Liver (tissue), 9 donors: Measurements from ENCODE around the gene PDGFC. TPM values are rescaled to one million over a fixed set of nuclear protein-coding genes. Genes with fewer than 3 reads are reported as not detected.

ENCODE experiments used
- DNase-seq: peaks from one replicate; pipeline ENCODE4 v3.0.0-alpha.2; 2017; ENCODE audit warnings: low spot score
- H3K27ac ChIP-seq, 2 donors: one replicate each; pipeline ENCODE4 v1.7.0; 2013; ENCODE audit warnings: inconsistent platforms in 2 of 2, low read length in 2 of 2, control low read depth in 1 of 2, low read depth in 1 of 2, mild to moderate bottlenecking in 1 of 2
- H3K27me3 ChIP-seq, 4 donors: one replicate each; pipeline versions ENCODE4 v1.6.1 to v1.7.0; 2013; ENCODE audit warnings: low read length in 3 of 4, inconsistent platforms in 1 of 4, mild to moderate bottlenecking in 1 of 4, moderate library complexity in 1 of 4; ENCODE audit not compliant: control insufficient read depth in 4 of 4, insufficient read depth in 4 of 4
- H3K36me3 ChIP-seq, 4 donors: one replicate each; pipeline versions ENCODE4 v1.6.1 to v1.7.0; 2013; ENCODE audit warnings: low read length in 3 of 4, mild to moderate bottlenecking in 3 of 4, low read depth in 1 of 4, moderate library complexity in 1 of 4; ENCODE audit not compliant: control insufficient read depth in 4 of 4, insufficient read depth in 3 of 4
- H3K4me1 ChIP-seq, 4 donors: one replicate each; pipeline versions ENCODE4 v1.6.1 to v1.7.0; 2013; ENCODE audit warnings: low read length in 3 of 4, mild to moderate bottlenecking in 3 of 4, moderate library complexity in 1 of 4; ENCODE audit not compliant: control insufficient read depth in 4 of 4, insufficient read depth in 4 of 4
- H3K4me3 ChIP-seq, 3 donors: one replicate each; pipeline versions ENCODE4 v1.6.1 to v1.7.0; 2013; ENCODE audit warnings: low read length in 3 of 3, control low read depth in 1 of 3, low read depth in 1 of 3, mild to moderate bottlenecking in 1 of 3
- H3K9ac ChIP-seq, 2 donors: one replicate each; pipeline ENCODE4 v1.7.0; 2013; ENCODE audit warnings: low read length in 2 of 2, mild to moderate bottlenecking in 2 of 2, moderate library complexity in 2 of 2, control low read depth in 1 of 2, low read depth in 1 of 2
- H3K9me3 ChIP-seq, 4 donors: one replicate each; pipeline versions ENCODE4 v1.6.1 to v1.7.0; 2013; ENCODE audit warnings: low read length in 3 of 4; ENCODE audit not compliant: control insufficient read depth in 4 of 4
- ATF3 ChIP-seq: IDR thresholded peaks from 2 replicates; pipeline ENCODE4 v1.6.1; 2016; ENCODE audit warnings: antibody characterized with exemption
- CTCF ChIP-seq: fragments of 150-350 bp; IDR thresholded peaks from 2 replicates; pipeline ENCODE4 v1.5.1; 2017; ENCODE audit warnings: improper control_type of control experiment, low read depth, low read length; ENCODE audit not compliant: missing input control
- FOXA1 ChIP-seq: IDR thresholded peaks from 2 replicates; pipeline ENCODE4 v1.6.1; 2016; ENCODE audit warnings: antibody characterized with exemption
- FOXA2 ChIP-seq: IDR thresholded peaks from 2 replicates; pipeline ENCODE4 v1.6.1; 2016; ENCODE audit warnings: antibody characterized with exemption
- GABPA ChIP-seq, 2 donors: IDR thresholded peaks in 1 of 2; conservative IDR thresholded peaks in 1 of 2; 2 replicates each; pipeline ENCODE4 v1.6.1; 2016; ENCODE audit warnings: antibody characterized with exemption in 2 of 2, mild to moderate bottlenecking in 1 of 2, moderate library complexity in 1 of 2
- HNF4A ChIP-seq, 2 donors: conservative IDR thresholded peaks; 2 replicates each; pipeline ENCODE4 v1.6.1; 2016; ENCODE audit warnings: antibody characterized with exemption in 2 of 2, mild to moderate bottlenecking in 2 of 2
- HNF4G ChIP-seq: IDR thresholded peaks from 2 replicates; pipeline ENCODE4 v1.6.1; 2016; ENCODE audit warnings: antibody characterized with exemption
- JUND ChIP-seq, 2 donors: IDR thresholded peaks; 2 replicates each; pipeline ENCODE4 v1.6.1; 2016; ENCODE audit warnings: antibody characterized with exemption in 2 of 2
- NR2F2 ChIP-seq: IDR thresholded peaks from 2 replicates; pipeline ENCODE4 v1.6.1; 2016; ENCODE audit warnings: antibody characterized with exemption
- RAD21 ChIP-seq, 2 donors: IDR thresholded peaks; 2 replicates each; pipeline ENCODE4 v1.6.1; 2016; ENCODE audit warnings: antibody characterized with exemption in 2 of 2, mild to moderate bottlenecking in 2 of 2
- REST ChIP-seq: IDR thresholded peaks from 2 replicates; pipeline ENCODE4 v1.6.1; 2016; ENCODE audit warnings: antibody characterized with exemption, mild to moderate bottlenecking
- RXRA ChIP-seq, 2 donors: IDR thresholded peaks; 2 replicates each; pipeline ENCODE4 v1.6.1; 2017 to 2018; ENCODE audit warnings: antibody characterized with exemption in 2 of 2, mild to moderate bottlenecking in 1 of 2
- ZBTB33 ChIP-seq: IDR thresholded peaks from 2 replicates; pipeline ENCODE4 v1.6.1; 2016; ENCODE audit warnings: antibody characterized with exemption
- WGBS: extraction: QIAGEN DNeasy Blood & Tissue Kit; methylation state at CpG from one replicate; pipeline ENCODE4 v1.1.7; 2013; 5-methylcytosine and 5-hydroxymethylcytosine counted together
- polyA plus RNA-seq, 2 donors: library from polyadenylated mRNA; stranded (reverse) in 1 of 2; unstranded in 1 of 2; fragments of 200-250 nt in 1 of 2; fragments of >200 nt in 1 of 2; fragmentation: Nextera tagmentation in 1 of 2; extraction: Ambion mirVana in 1 of 2; gene quantifications; one replicate each; pipeline versions ENCODE4 v1.2.1 to v1.2.3, GENCODE V29; 2013 to 2015
- total RNA-seq, 2 donors: library from RNA; depleted of rRNA; stranded (reverse); fragments of >200 nt; gene quantifications; one replicate each; pipeline ENCODE4 v1.2.3, GENCODE V29; 2014
- donor health status: healthy.
- donor health status: healthy.
- donor health status: healthy.
- donor health status: healthy.
- donor health status: healthy.

Gene PDGFC
- total and polyA plus RNA-seq, 4 donors = 5.8 to 25.7 (median 9.7) TPM

GRCh38 chr4:156779774-156780173, 191.8 kb downstream of the PDGFC start:
- 96% methylated on average over 1 of the region's 1 CpG for WGBS
- Histone ChIP-seq H3K9ac (no peak overlapping the region), H3K4me3 (no peak overlapping the region), H3K27me3 (no peaks in the 10 kb centered on the region), H3K9me3 (no peaks in the 10 kb centered on the region), H3K4me1 (no peaks in the 10 kb centered on the region), H3K36me3 (peaks cover 0 to 1% (median 0%) of the 10 kb centered on the region in 4 donors), H3K27ac (no peak overlapping the region)
- no peak for TF ChIP-seq CTCF
- TF ChIP-seq FOXA1 = no peak
- no peak for TF ChIP-seq NR2F2
- TF ChIP-seq ZBTB33 = no peak
- no peak for TF ChIP-seq FOXA2
- no peak for TF ChIP-seq HNF4G
- DNase-seq = no peak

GRCh38 chr4:156779042-156779441, 192.6 kb downstream of the PDGFC start:
- H3K4me1 ChIP-seq = no peaks in the 10 kb centered on the region
- peaks cover 0 to under 1% (median 0%) of the 10 kb centered on the region in 4 donors for H3K36me3 ChIP-seq
- no peak overlapping the region for H3K9ac ChIP-seq
- DNase-seq = no peak
- TF ChIP-seq GABPA (IDR thresholded peaks at IDR 0.05 in 1 of 2, conservative IDR thresholded peaks at IDR 0.05 in 1 of 2) (no peak), ZBTB33 (no peak), RXRA (IDR thresholded peaks at IDR 0.05) (no peak), REST (no peak), RAD21 (IDR thresholded peaks at IDR 0.05) (no peak), NR2F2 (no peak), ATF3 (no peak), HNF4A (conservative IDR thresholded peaks at IDR 0.05) (no peak), JUND (IDR thresholded peaks at IDR 0.05) (no peak)
- no peak overlapping the region for H3K27ac ChIP-seq
- H3K4me3 ChIP-seq = no peak overlapping the region
- WGBS = 93% methylated on average over 4 of the region's 4 CpGs
- no peaks in the 10 kb centered on the region for H3K27me3 ChIP-seq
- no peaks in the 10 kb centered on the region for H3K9me3 ChIP-seq
